HS-27A (cell line): Measurements from ENCODE around the gene SIN3A.
"Not testable (repeated sequence)": the region's sequence is repeated elsewhere in the genome, so short reads cannot be mapped to it uniquely, and the experiment has no call there.

Source experiments
- DNase-seq: peaks from one replicate; pipeline ENCODE4 v3.0.0-alpha.2; 2012; ENCODE audit warnings: low read depth, missing footprints

SIN3A gene

DNA sequence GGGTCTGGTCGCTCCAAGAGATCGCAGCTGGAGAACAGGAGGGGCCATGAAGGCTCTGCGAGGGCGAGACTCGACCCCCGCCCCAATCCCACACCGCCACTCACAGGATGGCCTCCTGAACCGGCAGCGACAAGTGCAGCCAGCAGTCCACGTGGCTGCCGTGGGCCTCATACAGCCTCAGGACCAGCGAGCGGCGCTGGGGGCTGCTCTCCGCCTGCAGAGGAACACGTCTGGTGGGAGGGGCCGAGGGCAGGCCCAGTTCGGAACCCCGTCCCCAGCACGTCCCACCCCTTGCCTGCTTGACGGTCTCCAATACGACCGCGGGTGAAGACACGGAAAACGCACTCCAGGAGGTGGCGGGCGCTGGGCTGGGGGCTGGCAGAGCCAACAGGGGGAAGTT lies 95.5 kb downstream of the SIN3A start:
- DNase-seq, result no peak

- DNase-seq, result no peak
Observed at GRCh38 chr15:75355369-75355768, 96.1 kb downstream of the SIN3A start.

GRCh38 chr15:75354454-75354853 lies 97.0 kb downstream of the SIN3A start:
- DNase-seq, result no peak

DNA sequence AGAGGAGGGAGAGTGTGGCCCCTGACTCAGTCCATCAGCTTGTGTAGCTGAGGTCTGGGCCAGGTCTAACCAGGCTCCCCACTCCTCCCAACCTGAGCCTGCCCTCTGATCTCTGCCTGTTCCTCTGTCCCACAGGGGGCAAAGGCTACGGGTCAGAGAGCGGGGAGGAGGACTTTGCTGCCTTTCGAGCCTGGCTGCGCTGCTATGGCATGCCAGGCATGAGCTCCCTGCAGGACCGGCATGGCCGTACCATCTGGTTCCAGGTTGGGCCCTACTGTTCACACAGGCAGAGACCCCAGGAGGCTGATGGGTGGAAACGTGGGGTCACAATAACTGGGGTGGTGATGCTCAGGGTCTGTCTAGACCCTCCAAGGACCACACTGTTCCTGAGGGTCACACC lies 97.9 kb downstream of the SIN3A start:
- DNase-seq, result no peak

GRCh38 chr15:75352186-75353080 lies 99.1 kb downstream of the SIN3A start:
- DNase-seq, result no peak

- DNase-seq, result no peak
Observed at GRCh38 chr15:75350601-75351361, 100.7 kb downstream of the SIN3A start.

GRCh38 chr15:75349851-75350588 lies 101.5 kb downstream of the SIN3A start:
- no peak for DNase-seq

GRCh38 chr15:75349351-75349669 lies 102.2 kb downstream of the SIN3A start:
- DNase-seq, result not testable (repeated sequence)

GRCh38 chr15:75348562-75349350 lies 102.7 kb downstream of the SIN3A start:
- DNase-seq, result no peak

- DNase-seq, result no peak
Observed at GRCh38 chr15:75348034-75348561, 103.4 kb downstream of the SIN3A start.

DNA sequence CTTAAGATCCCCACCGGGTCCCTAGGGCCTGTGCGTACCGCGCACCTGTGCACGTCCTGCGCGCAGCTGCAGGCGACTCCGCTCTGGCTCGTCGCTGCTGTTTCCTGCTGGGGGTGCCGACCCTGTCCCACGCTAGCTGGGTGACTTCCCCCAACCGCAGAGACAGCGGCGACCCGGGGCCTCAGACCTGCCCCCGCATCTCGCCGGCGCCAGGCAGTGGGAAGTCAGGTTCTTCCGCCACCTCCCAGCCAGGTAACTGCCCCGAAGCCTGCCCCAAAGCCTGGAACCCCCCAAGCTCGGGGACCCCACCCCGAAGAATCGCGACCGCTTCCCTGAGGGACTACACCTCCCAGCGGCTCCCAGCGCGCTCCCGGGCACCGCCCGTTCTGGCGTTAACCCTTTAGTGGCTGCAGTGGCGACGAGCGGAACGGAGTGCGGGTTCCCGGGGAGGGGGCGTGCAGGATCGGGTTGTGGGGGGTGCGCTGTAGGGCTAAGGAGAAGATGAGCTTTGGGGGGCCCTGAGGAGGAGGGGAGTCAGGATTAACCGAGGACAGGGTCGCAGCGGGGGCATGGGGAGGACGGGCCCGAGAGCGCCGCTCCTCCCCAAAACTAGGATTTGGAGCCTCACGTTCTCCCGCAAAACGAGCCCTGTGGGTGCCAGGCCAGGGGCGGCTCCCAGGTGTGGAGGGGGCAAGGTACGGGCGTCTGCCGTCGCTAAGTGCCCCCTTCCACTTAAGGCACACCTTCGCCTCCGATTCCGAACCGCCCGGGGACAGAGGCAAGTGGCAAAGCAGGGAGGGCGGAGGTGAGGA lies 104.1 kb downstream of the SIN3A start:
- DNase-seq, result no peak

- DNase-seq, result no peak
Observed at GRCh38 chr15:75346796-75347221, 104.7 kb downstream of the SIN3A start, which contains the start of gene NEIL1. TSS of gene NEIL1 (plus strand) at chr15:75347039. CDS start at chr15:75348906, 1,867 bp downstream.

DNA sequence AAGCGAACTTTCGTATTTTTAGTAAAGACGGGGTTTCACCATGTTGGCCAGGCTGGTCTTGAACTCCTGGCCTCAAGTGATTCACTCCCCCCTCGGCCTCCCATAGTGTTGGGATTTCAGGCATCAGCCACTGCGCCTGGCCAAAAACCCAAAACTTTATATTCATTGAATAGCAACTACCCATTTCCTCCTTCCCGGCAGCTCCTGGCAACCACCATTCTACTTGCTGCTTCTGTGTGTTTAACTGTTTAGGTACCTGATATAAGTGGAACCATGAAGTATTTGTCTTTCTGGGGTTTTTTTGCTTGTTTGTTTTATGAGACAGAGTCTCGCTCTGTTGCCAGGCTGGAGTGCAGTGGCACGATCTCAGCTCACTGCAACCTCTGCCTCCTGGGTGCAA lies 107.5 kb downstream of the SIN3A start:
- DNase-seq, result not testable (repeated sequence)

GRCh38 chr15:75342221-75342620 lies 109.3 kb downstream of the SIN3A start:
- no peak for DNase-seq

GRCh38 chr15:75339531-75340240 lies 111.8 kb downstream of the SIN3A start:
- no peak for DNase-seq

DNA sequence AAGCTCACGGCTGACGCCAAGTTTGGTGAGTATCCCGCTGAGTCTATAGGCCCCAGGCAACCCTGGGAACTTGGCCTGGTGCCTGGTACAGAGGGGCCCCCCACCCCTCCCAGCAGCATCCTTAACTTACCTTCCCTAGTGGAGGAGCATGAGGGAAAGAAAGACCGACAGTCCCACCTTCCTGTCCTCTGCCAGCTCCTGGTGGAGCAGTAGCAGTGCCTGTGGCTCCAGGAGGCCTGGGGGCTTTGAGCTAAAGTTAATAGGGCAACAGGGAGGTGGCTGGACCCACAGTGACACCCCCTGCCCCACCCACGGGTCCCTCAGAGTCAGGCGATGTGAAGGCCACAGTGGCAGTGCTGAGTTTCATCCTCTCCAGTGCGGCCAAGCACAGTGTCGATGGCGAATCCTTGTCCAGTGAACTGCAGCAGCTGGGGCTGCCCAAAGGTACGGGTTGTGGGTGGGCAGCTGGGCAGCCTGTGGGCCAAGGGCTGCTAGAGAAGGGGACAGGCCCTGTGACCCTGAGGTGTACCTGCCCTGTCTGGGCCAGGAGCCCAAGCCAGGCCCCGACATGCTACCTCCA lies 112.7 kb downstream of the SIN3A start:
- DNase-seq, result no peak

GRCh38 chr15:75335705-75336355 lies 115.7 kb downstream of the SIN3A start, which contains the start of gene COMMD4:
TSS of gene COMMD4 (plus strand) at chr15:75336063. CDS start at chr15:75336090, 27 bp downstream.
- DNase-seq, result peak; percentile 92

DNA sequence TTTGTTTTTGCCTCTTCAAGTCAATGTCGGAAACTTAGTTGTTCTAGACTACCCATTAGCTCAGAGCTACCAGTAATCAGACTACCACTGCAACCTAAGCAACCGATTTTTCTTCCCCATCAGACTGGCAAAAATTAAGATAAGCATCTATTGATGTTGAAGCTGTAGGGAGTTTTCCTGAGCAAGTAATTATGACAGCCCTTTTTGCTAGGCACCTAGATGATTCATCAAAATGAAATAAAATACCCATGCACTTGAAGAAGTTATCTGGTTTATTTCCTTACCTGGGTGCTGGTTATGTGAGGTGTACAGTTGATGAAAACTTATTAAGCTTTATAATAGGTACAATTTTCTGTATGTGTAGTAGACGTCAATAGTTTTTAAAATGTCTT lies 116.2 kb downstream of the SIN3A start:
- no peak for DNase-seq
